Stomach (tissue), 4 donors: ENCODE measurements around the gene KIF2C.

Experiments used
- CTCF ChIP-seq, 7 experiments: fragments of 450-650 bp in 4 of 7; fragments of 200-600 bp in 3 of 7; sonication (generic) in 3 of 7; IDR thresholded peaks; one replicate each; pipeline ENCODE4 v1.5.1; 2016 to 2019; ENCODE audit warnings: antibody characterized with exemption in 7 of 7, control low read depth in 2 of 7, mild to moderate bottlenecking in 1 of 7
- EP300 ChIP-seq: sonication (generic); formaldehyde crosslinking; IDR thresholded peaks from one replicate; pipeline ENCODE4 v1.6.1; 2017; ENCODE audit warnings: antibody characterized with exemption
- POLR2A ChIP-seq, 4 donors: fragments of 450-650 bp; IDR thresholded peaks; one replicate each; pipeline ENCODE4 v1.6.1; 2016; ENCODE audit warnings: antibody characterized with exemption in 4 of 4, control low read depth in 2 of 4, mild to moderate bottlenecking in 1 of 4, moderate library complexity in 1 of 4
- POLR2AphosphoS5 ChIP-seq, 3 donors: sonication (generic); formaldehyde crosslinking; IDR thresholded peaks; one replicate each; pipeline ENCODE4 v1.6.1; 2016; ENCODE audit warnings: antibody characterized with exemption in 3 of 3

GRCh38 chr1:44808938-44809917 is 69.6 kb downstream of the KIF2C start:
- TF ChIP-seq POLR2A (IDR thresholded peaks at IDR 0.05): peak in 1 of 4 donors; percentile 12
- TF ChIP-seq CTCF (IDR thresholded peaks at IDR 0.05): no peak
- TF ChIP-seq POLR2AphosphoS5 (IDR thresholded peaks at IDR 0.05): peak in 1 of 3 donors; percentile 20
- TF ChIP-seq EP300: no peak
